ENCODE results near the gene SETDB1. TPM values are rescaled to one million over a fixed set of nuclear protein-coding genes. Genes with fewer than 3 reads are reported as not detected.
A peak's percentile ranks its signal among the peaks of the same experiment; 100 is the strongest.
"Not testable (repeated sequence)": the region's sequence is repeated elsewhere in the genome, so short reads cannot be mapped to it uniquely, and the experiment has no call there.

The SETDB1 gene
- 47.5 TPM for total RNA-seq
- long read RNA-seq, full-length matches to known transcripts, result 1 of 12 reads
- long read RNA-seq, partial matches to known transcripts, result 3 of 12 reads
- long read RNA-seq, other reads (novel, unspliced or antisense), result 8 of 12 reads

DNA sequence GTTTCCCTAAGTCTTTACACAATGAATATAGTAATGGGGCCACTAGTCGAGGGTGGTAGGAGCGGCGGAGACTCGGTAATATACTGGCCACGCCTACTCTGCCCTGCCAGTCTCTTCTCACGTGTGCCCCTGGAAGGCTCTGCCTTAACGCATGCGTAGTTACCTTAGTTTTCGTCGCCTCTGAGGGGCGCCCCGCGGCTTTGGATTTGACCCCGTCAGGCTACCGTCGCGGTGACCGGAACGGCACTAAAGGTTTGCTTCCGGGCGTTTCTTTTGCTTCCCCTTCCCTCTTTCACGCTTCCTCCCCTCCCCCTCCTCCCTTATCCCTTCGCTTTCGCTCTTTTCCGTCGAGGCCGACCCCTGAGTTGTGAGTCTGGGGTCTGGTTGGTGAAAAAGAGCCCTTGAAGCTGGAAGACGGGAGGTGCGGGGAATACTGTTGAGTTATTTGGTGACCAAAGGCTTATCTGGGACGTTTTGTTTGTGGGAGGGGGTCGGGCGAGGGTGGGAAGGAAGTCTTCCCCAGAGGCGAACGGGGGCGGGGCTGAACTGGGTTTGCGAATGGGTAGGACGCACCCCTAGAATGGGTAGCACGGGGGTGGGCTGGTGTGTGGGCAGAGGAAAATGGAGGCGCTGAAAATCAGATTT is at the start of gene SETDB1:
Gene SETDB1, plus strand, starts transcription at position 267 of the 645 bp plus-strand sequence. CDS start 1,352 bp downstream, outside the sequence.
- Histone ChIP-seq H3K4me3 (peak within 1 kb of the TSS; percentile 67), H3K9me3 (no peaks in the 10 kb centered on the region), H3K4me1 (peaks cover 14% of the 10 kb centered on the region), H3K36me3 (peaks cover 37% of the 10 kb centered on the region), H3K27ac (peak within 1 kb of the TSS; percentile 78), H3K27me3 (ENCODE audit: low read depth) (no peaks in the 10 kb centered on the region)
- DNase-seq (peak; percentile 97), ATAC-seq (peak; percentile 98 to 99)
- TF ChIP-seq, protein P1, sequence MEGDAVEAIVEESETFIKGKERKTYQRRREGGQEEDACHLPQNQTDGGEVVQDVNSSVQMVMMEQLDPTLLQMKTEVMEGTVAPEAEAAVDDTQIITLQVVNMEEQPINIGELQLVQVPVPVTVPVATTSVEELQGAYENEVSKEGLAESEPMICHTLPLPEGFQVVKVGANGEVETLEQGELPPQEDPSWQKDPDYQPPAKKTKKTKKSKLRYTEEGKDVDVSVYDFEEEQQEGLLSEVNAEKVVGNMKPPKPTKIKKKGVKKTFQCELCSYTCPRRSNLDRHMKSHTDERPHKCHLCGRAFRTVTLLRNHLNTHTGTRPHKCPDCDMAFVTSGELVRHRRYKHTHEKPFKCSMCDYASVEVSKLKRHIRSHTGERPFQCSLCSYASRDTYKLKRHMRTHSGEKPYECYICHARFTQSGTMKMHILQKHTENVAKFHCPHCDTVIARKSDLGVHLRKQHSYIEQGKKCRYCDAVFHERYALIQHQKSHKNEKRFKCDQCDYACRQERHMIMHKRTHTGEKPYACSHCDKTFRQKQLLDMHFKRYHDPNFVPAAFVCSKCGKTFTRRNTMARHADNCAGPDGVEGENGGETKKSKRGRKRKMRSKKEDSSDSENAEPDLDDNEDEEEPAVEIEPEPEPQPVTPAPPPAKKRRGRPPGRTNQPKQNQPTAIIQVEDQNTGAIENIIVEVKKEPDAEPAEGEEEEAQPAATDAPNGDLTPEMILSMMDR (IDR thresholded peaks at IDR 0.05), result peak; percentile 6
- intact Hi-C loops (cut with DNase I), result no loop called here

DNA sequence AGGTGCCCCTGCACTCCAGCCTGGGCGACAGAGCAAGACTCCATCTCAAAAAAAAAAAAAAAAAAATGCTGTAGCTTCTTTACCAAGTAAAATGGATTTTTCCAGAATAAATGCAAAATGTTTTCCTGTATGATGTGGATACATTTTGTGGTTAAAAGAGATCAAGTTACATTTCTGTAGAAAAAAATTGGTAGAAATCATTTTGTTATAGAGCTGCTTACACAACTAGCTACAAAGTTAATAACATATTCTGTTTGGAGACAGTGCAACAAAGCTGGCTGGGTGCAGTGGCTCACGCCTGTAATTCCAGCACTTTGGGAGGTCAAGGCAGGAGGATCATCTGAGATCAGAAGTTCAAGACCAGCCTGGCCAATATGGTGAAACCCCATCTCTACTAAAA is 47.2 kb upstream of the SETDB1 start:
- intact Hi-C loops (cut with DNase I); ATAC-seq; DNase-seq; H3K27ac ChIP-seq; H3K36me3 ChIP-seq; H3K4me3 ChIP-seq; H3K9me3 ChIP-seq; H3K27me3 ChIP-seq (ENCODE audit: low read depth): not testable (repeated sequence)
- peaks cover 30% of the 10 kb centered on the region for H3K4me1 ChIP-seq

DNA sequence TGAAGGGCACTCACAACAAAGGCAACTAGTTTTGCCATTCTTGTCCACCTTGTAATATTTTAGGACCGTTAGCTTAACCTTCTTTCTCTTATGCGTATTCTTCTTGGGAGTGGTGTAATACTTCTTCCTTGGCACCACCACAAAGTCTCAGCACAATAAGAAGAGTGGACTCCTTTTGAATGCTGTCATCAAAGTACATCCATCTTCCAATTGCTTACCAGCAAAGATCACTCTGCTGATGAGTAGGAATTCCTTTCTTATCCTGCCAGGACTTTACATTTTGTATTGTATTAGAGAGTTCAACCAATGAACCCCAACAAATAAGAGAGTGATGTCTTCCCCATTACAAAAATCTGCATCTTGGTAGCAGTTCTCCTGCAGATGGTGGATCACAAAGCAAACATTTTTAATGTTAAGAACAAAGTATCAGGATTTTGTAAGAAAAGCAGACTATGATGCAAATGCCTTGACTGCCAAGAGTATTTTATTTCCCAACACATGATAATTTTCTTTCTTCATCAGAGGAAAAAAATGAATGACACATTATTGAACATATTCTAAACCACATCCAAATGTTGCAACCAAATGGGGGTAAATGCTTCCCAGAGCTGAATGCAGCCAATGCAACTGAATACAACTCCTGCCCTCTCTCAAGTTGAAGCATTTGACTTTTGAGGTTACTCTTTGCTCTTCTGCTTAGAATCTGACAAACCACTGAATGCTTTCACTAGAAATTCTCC is 44.7 kb upstream of the SETDB1 start:
- Histone ChIP-seq H3K4me3 (no peak overlapping the region), H3K4me1 (peaks cover 15% of the 10 kb centered on the region), H3K27me3 (ENCODE audit: low read depth) (no peaks in the 10 kb centered on the region), H3K9me3 (no peaks in the 10 kb centered on the region), H3K27ac (peak overlapping the region; percentile 53), H3K36me3 (no peaks in the 10 kb centered on the region)
- intact Hi-C loops (cut with DNase I), result no loop called here
- TF ChIP-seq, protein P1 (IDR thresholded peaks at IDR 0.05), result no peak
- ATAC-seq (peak; percentile 53 to 66), DNase-seq (no peak)

DNA sequence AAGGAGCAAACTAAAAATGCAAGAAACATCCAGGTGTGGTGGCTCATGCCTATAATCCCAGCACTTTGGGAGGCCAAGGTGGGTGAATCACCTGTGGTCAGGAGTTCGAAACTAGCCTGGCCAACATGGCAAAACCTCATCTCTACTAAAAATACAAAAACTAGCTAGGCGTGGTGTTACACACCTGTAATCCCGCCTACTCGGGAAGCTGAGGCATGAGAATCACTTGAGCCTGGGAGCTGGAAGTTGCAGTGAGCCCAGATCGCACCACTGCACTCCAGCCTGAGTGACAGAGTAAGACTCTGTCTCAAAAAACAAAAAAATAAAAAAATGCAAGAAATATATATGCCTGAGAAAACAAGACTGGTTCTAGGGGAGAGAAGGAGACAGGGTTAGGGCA is 43.0 kb upstream of the SETDB1 start:
- intact Hi-C loops (cut with DNase I); H3K27ac ChIP-seq; ATAC-seq; H3K9me3 ChIP-seq; H3K36me3 ChIP-seq; H3K27me3 ChIP-seq (ENCODE audit: low read depth); DNase-seq; H3K4me3 ChIP-seq: not testable (repeated sequence)
- H3K4me1 ChIP-seq, result peaks cover 15% of the 10 kb centered on the region

DNA sequence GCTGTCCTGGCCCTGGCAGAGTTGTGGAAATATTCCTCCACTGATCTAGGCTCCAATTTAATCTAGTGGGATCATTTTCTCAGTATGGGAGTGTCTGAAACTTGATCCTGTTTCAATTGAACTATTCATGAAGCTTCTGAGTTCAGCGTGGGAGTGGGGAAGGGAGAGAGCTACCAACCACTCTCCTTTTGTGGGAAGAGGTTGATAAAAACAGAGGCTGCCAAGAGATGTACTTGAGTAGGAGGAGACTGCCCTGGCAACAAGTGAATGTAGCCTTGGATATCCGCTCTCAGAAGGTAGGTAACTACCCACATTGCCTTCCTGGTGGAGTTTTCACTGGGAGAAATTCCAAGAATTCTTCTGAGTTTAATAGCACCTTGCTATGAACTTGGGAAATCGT is 39.1 kb upstream of the SETDB1 start, which contains the start of gene CTXND2:
Gene CTXND2, plus strand, starts transcription at position 119 of the 400 bp plus-strand sequence. CDS start 25,179 bp downstream, outside the sequence.
- Histone ChIP-seq H3K4me3 (no peak within 1 kb of the TSS), H3K36me3 (no peaks in the 10 kb centered on the region), H3K27me3 (ENCODE audit: low read depth) (no peaks in the 10 kb centered on the region), H3K27ac (no peak within 1 kb of the TSS), H3K4me1 (peaks cover 2% of the 10 kb centered on the region), H3K9me3 (no peaks in the 10 kb centered on the region)
- DNase-seq (no peak), ATAC-seq (no peak)
- intact Hi-C loops (cut with DNase I), result no loop called here
- TF ChIP-seq, protein P1 (IDR thresholded peaks at IDR 0.05), result no peak

DNA sequence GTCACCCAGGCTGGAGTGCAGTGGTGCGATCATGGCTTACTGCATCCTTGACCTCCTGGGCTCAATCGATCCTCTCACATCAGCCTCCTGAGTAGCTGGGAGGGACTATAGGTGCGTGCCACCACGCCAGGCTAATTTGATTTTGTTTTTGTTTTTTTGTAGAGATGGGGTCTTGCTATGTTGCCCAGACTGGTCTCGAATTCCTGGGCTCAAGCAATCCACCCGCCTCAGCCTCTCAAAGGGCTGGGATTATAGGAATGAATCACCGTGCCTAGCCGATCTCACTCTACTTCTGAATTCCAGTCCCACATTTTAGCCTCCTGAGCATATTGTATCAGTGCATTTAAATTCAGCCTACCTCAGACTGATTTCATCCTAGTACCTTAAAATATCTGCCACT is 37.4 kb upstream of the SETDB1 start:
- no peak for ATAC-seq

More for the DNA sequence above, 37.4 kb upstream of the SETDB1 start:
- Histone ChIP-seq H3K4me1 (no peaks in the 10 kb centered on the region), H3K36me3 (no peaks in the 10 kb centered on the region), H3K27me3 (ENCODE audit: low read depth) (no peaks in the 10 kb centered on the region), H3K27ac (no peak overlapping the region), H3K9me3 (no peaks in the 10 kb centered on the region), H3K4me3 (no peak overlapping the region)
- TF ChIP-seq, protein P1 (IDR thresholded peaks at IDR 0.05), result no peak
- intact Hi-C loops (cut with DNase I), result no loop called here
- no peak for DNase-seq
